ENCODE data around the gene TTLL12.

DNA sequence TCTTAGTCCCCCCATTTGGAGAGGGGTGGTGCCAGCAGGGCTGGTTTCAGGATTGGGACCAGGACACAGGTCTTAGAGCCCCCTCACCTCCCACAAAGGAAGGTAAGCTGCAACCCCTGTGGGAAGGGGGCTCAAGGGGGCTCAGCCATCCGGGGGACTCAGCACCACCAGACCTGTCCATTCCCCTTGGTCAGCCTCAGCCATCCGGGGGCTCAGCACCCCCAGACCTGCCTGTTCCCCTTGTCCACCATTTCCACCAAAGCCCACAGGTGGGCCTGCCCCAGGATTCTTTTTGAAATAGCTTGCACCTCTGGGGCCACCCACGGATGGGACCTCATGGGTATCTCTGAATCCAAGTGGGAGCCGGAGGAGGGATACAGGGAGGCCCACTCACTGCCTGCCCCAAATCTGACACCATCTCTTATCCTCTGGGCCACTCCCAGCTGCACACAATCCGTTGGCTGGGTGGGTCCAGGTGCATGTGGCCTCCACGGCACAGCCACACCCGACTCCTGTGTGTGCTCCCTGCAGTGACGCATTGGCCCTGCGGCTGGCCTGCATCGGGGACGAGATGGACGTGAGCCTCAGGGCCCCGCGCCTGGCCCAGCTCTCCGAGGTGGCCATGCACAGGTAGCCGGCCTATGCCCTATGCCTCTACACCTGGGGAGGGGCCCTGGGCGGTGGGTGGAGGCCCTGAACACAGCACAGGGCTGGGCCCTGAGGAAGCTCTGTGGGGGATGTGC is 59.6 kb downstream of the TTLL12 start:
- no peak for TF ChIP-seq CTCF (IDR thresholded peaks at IDR 0.05)
- TF ChIP-seq POLR2A (IDR thresholded peaks at IDR 0.05), result no peak

Measured in tibial nerve (tissue), 3 donors.